ENCODE results near the gene FAR2.

The FAR2 gene

DNA sequence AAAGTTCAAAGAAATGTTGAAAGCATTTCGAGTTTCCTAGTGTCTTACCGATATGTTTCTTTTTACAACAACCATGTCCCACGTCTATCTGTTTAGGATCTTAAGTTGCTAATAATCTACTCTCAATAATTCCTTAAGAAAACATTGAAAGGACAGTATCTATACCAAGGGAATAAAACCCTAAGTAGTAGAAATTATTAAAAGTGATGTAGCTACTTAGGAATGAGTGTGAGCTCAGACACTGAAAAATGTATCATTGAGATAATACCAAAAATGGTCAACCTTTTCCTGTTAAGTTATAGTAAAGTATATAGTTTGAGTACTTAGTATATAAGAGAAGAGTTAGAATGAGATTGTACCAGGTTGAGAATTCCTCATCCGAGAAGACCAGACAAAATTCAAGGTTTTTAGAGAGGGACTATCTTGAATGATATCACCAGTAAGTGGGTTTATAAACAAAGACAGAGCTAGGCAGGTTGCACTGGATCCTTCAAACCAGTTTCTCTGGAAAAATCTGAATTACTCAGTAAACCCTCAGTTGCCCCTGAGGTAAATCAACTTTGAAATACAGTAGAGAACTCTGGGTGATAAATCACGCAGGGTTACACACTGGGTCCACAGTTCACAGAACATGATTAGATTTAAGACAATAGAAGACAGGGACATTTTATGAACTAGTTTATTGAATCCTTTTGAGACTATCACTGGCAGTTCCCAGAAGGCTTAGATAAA, 135.1 kb downstream of the FAR2 start:
- Histone ChIP-seq H3K9ac (ENCODE audit: low read length) (no peak overlapping the region), H3K36me3 (ENCODE audit: low read length) (no peaks in the 10 kb centered on the region), H4K20me1 (ENCODE audit: low read depth, low read length) (no peaks in the 10 kb centered on the region), H3F3A (ENCODE audit: insufficient read depth) (no peaks in the 10 kb centered on the region), H3K9me3 (ENCODE audit: insufficient read depth, low read length) (no peaks in the 10 kb centered on the region), H3K79me2 (ENCODE audit: insufficient read depth, low read length) (no peaks in the 10 kb centered on the region), H3K27ac (ENCODE audit: low read depth, low read length) (no peak overlapping the region), H2AFZ (ENCODE audit: low read depth, low read length, severe bottlenecking) (no peak overlapping the region), H3K9me2 (replicated peaks; ENCODE audit: insufficient read depth, low read length) (no peaks in the 10 kb centered on the region), H3K4me3 (ENCODE audit: insufficient read depth, low read length, poor library complexity, severe bottlenecking) (no peak overlapping the region), H3K4me2 (ENCODE audit: low read depth, low read length, poor library complexity, severe bottlenecking) (no peak overlapping the region), H3K27me3 (ENCODE audit: low read length) (no peaks in the 10 kb centered on the region)
- TF ChIP-seq EZH2phosphoT487 (conservative IDR thresholded peaks at IDR 0.05; ENCODE audit: low read length): no peak
- TF ChIP-seq, protein P1, sequence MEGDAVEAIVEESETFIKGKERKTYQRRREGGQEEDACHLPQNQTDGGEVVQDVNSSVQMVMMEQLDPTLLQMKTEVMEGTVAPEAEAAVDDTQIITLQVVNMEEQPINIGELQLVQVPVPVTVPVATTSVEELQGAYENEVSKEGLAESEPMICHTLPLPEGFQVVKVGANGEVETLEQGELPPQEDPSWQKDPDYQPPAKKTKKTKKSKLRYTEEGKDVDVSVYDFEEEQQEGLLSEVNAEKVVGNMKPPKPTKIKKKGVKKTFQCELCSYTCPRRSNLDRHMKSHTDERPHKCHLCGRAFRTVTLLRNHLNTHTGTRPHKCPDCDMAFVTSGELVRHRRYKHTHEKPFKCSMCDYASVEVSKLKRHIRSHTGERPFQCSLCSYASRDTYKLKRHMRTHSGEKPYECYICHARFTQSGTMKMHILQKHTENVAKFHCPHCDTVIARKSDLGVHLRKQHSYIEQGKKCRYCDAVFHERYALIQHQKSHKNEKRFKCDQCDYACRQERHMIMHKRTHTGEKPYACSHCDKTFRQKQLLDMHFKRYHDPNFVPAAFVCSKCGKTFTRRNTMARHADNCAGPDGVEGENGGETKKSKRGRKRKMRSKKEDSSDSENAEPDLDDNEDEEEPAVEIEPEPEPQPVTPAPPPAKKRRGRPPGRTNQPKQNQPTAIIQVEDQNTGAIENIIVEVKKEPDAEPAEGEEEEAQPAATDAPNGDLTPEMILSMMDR (IDR thresholded peaks at IDR 0.05; ENCODE audit: insufficient read depth, low read length, poor library complexity, severe bottlenecking): no peak

DNA sequence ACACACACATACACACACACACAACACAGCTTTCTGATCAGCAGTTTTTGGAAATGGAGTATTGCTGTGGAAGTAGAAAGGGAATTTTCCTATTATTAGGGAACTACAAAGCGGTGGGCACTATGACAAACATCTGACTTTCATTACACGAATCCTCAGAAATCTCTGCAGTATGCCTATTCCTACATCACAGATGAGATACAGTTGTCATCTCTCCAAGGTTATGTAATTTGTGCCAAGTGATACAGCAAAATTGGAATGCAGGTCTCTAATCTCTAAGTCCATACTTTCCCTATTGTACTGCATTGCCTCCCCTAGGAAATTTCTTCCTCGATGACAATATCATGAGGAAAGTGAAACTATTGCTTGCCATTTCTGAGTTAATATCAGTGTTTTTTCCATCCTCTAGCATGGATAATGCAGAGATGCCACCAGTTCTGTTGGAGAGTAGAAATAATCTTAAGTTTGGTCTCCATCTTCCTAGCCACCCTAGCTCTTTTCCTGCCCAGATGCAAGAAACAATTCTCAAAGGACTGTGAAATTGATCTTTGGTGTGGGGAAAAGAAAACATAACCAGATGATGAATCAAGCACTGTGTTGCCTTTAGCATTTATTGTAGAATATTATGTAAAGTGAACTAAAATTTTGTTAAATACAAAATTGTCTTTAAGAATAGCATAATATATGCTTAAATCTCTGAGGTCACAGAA, 137.2 kb downstream of the FAR2 start:
- Histone ChIP-seq H3K27me3 (ENCODE audit: low read length) (no peaks in the 10 kb centered on the region), H3F3A (ENCODE audit: insufficient read depth) (no peaks in the 10 kb centered on the region), H3K9me3 (ENCODE audit: insufficient read depth, low read length) (no peaks in the 10 kb centered on the region), H3K36me3 (ENCODE audit: low read length) (no peaks in the 10 kb centered on the region), H4K20me1 (ENCODE audit: low read depth, low read length) (no peaks in the 10 kb centered on the region), H3K9me2 (replicated peaks; ENCODE audit: insufficient read depth, low read length) (no peaks in the 10 kb centered on the region), H3K27ac (ENCODE audit: low read depth, low read length) (no peak overlapping the region), H3K9ac (ENCODE audit: low read length) (no peak overlapping the region), H2AFZ (ENCODE audit: low read depth, low read length, severe bottlenecking) (no peak overlapping the region), H3K4me3 (ENCODE audit: insufficient read depth, low read length, poor library complexity, severe bottlenecking) (no peak overlapping the region), H3K79me2 (ENCODE audit: insufficient read depth, low read length) (no peaks in the 10 kb centered on the region), H3K4me2 (ENCODE audit: low read depth, low read length, poor library complexity, severe bottlenecking) (no peak overlapping the region)
- TF ChIP-seq, protein P1 (IDR thresholded peaks at IDR 0.05; ENCODE audit: insufficient read depth, low read length, poor library complexity, severe bottlenecking): no peak
- TF ChIP-seq EZH2phosphoT487 (conservative IDR thresholded peaks at IDR 0.05; ENCODE audit: low read length): no peak

DNA sequence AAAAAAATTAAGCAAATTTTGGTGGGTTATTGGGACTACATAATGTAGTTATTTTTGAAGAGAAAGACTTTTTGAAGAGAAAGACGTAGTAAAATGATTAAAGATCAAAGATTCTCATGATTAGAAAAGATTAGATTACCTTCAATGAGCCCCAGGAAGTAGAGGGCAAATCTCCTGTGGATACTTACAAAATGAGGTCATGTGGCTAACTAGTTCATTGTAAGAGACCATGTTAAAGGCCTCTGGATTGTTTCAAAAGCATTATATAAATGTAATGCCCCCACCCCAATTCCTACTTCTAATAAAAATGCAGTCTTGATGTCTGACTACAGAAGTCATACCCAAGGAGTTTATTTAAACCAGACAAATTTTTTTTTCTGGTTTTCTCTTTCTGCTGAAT, 138.5 kb downstream of the FAR2 start:
- Histone ChIP-seq H3K36me3 (ENCODE audit: low read length) (no peaks in the 10 kb centered on the region), H3K27ac (ENCODE audit: low read depth, low read length) (no peak overlapping the region), H3K27me3 (ENCODE audit: low read length) (no peaks in the 10 kb centered on the region), H4K20me1 (ENCODE audit: low read depth, low read length) (no peaks in the 10 kb centered on the region), H3K4me3 (ENCODE audit: insufficient read depth, low read length, poor library complexity, severe bottlenecking) (no peak overlapping the region), H3F3A (ENCODE audit: insufficient read depth) (no peaks in the 10 kb centered on the region), H3K9me3 (ENCODE audit: insufficient read depth, low read length) (no peaks in the 10 kb centered on the region), H2AFZ (ENCODE audit: low read depth, low read length, severe bottlenecking) (no peak overlapping the region), H3K79me2 (ENCODE audit: insufficient read depth, low read length) (no peaks in the 10 kb centered on the region), H3K9me2 (replicated peaks; ENCODE audit: insufficient read depth, low read length) (no peaks in the 10 kb centered on the region), H3K4me2 (ENCODE audit: low read depth, low read length, poor library complexity, severe bottlenecking) (no peak overlapping the region), H3K9ac (ENCODE audit: low read length) (no peak overlapping the region)
- TF ChIP-seq, protein P1 (IDR thresholded peaks at IDR 0.05; ENCODE audit: insufficient read depth, low read length, poor library complexity, severe bottlenecking): no peak
- TF ChIP-seq EZH2phosphoT487 (conservative IDR thresholded peaks at IDR 0.05; ENCODE audit: low read length): no peak

Data from SU-DHL-6 (cell line).